HepG2 (cell line): ENCODE results near the gene FXN. TPM values are rescaled to one million over a fixed set of nuclear protein-coding genes. Genes with fewer than 3 reads are reported as not detected.

Experiments used
- ARID5B ChIP-seq: IDR thresholded peaks from 2 replicates; pipeline ENCODE4 v1.4.0; 2020; ENCODE audit warnings: mild to moderate bottlenecking, missing genetic modification reagents
- BORCS8-MEF2B ChIP-seq: sonication (generic); formaldehyde crosslinking; IDR thresholded peaks from 2 replicates; pipeline ENCODE4 v1.8.0; 2022; ENCODE audit warnings: mild to moderate bottlenecking, missing genetic modification reagents
- HDAC2 ChIP-seq: sonication (generic); formaldehyde crosslinking; IDR thresholded peaks from 2 replicates; pipeline ENCODE4 v1.4.0; 2020; ENCODE audit warnings: missing genetic modification reagents
- HMGXB4 ChIP-seq, 2 experiments: sonication (generic) in 1 of 2; formaldehyde crosslinking in 1 of 2; IDR thresholded peaks; 2 replicates each; pipeline versions ENCODE4 v1.4.0 to v1.6.1; 2018 to 2020; ENCODE audit warnings: missing genetic modification reagents in 2 of 2, borderline replicate concordance in 1 of 2, low read depth in 1 of 2, mild to moderate bottlenecking in 1 of 2, missing biosample characterization in 1 of 2
- HNRNPH1 ChIP-seq: fragments of 200-400 bp; formaldehyde crosslinking; optimal IDR thresholded peaks from 2 replicates; pipeline ENCODE3; 2017; ENCODE audit warnings: mild to moderate bottlenecking, low read depth, low read length
- KDM3A ChIP-seq: IDR thresholded peaks from 2 replicates; pipeline ENCODE4 v1.6.1; 2018; ENCODE audit warnings: low read depth, missing compliant biosample characterization
- KLF16 ChIP-seq, 2 experiments: sonication (generic) in 1 of 2; formaldehyde crosslinking in 1 of 2; IDR thresholded peaks; 2 replicates each; pipeline versions ENCODE4 v1.6.1 to v1.8.0; 2016 to 2023; ENCODE audit warnings: missing genetic modification reagents in 2 of 2, missing compliant biosample characterization in 1 of 2
- SIN3B ChIP-seq: fragments of 150-350 bp; IDR thresholded peaks from 2 replicates; pipeline ENCODE4 v1.6.1; 2014; ENCODE audit warnings: low read length
- SRSF1 ChIP-seq: fragments of 200-400 bp; formaldehyde crosslinking; optimal IDR thresholded peaks from 2 replicates; pipeline ENCODE3; 2017; ENCODE audit warnings: mild to moderate bottlenecking, low read depth, low read length, moderate library complexity
- ZBTB49 ChIP-seq: sonication (generic); formaldehyde crosslinking; IDR thresholded peaks from 2 replicates; pipeline ENCODE4 v1.4.0; 2020; ENCODE audit warnings: missing genetic modification reagents, borderline replicate concordance
- ZNF142 ChIP-seq: sonication (generic); formaldehyde crosslinking; IDR thresholded peaks from 2 replicates; pipeline ENCODE4 v1.4.0; 2020; ENCODE audit warnings: missing genetic modification reagents
- ZNF773 ChIP-seq: sonication (generic); formaldehyde crosslinking; IDR thresholded peaks from 2 replicates; pipeline ENCODE4 v1.4.0; 2020; ENCODE audit warnings: missing genetic modification reagents, borderline replicate concordance
- ZNF879 ChIP-seq: sonication (generic); formaldehyde crosslinking; IDR thresholded peaks from 2 replicates; pipeline ENCODE4 v1.8.1; 2023; ENCODE audit warnings: missing genetic modification reagents
- ZSCAN25 ChIP-seq: sonication (generic); formaldehyde crosslinking; IDR thresholded peaks from 2 replicates; pipeline ENCODE4 v1.8.0; 2022; ENCODE audit warnings: mild to moderate bottlenecking, missing genetic modification reagents
- polyA plus RNA-seq, 8 experiments: library from polyadenylated mRNA; depleted of rRNA in 3 of 8; stranded (reverse) in 7 of 8; unstranded in 1 of 8; fragments of >200 nt; fragmentation: Illumina TruSeq in 4 of 8; extraction: Trizol in 4 of 8; gene quantifications; 2 replicates each; pipeline versions ENCODE4 v1.2.1 to v1.2.3, GENCODE V29; 2011 to 2016; ENCODE audit warnings: low read depth in 4 of 8, missing spikeins in 1 of 8, mixed read lengths in 1 of 8; ENCODE audit not compliant: insufficient read depth in 1 of 8
- total RNA-seq, 5 experiments: library from RNA; depleted of rRNA; stranded (reverse); fragments of >200 nt; fragmentation: Illumina TruSeq; extraction: Trizol; gene quantifications; 2 replicates each; pipeline ENCODE4 v1.2.3, GENCODE V29; 2016; ENCODE audit warnings: low read depth in 1 of 5

The FXN gene
- total and polyA plus RNA-seq, 2 of the 13 experiments (the other 11 are each of a cell fraction or from before 2014, with no cell fraction given): 24.1 to 26.0 TPM

- TF ChIP-seq ARID5B (CRISPR knock-in tag) (no peak; the same call in 1 of the 2 replicates), ZSCAN25 (CRISPR knock-in tag) (no peak), SRSF1 (no peak), HNRNPH1 (no peak), HDAC2 (no peak), ZNF773 (CRISPR knock-in tag) (no peak), ZNF142 (CRISPR knock-in tag) (no peak), SIN3B (no peak), KLF16 (CRISPR knock-in tag; IDR thresholded peaks at IDR 0.05) (no peak), KDM3A (CRISPR knock-in tag) (0 out of 2 replicates have a peak, but pooled peaks have one; percentile 16), ZNF879 (CRISPR knock-in tag) (no peak), BORCS8-MEF2B (CRISPR knock-in tag) (no peak), ZBTB49 (no peak), HMGXB4 (CRISPR knock-in tag; IDR thresholded peaks at IDR 0.05; ENCODE audit: borderline replicate concordance in 1 of 2, low read depth in 1 of 2) (peak in 1 of 2 experiments; percentile 35; a peak in 3 of 4 replicates)
These were observed 85.9 kb downstream of the FXN start (continued) for GRCh38 chr9:69121155-69122081.
